ENCODE results near the gene RNF217.

GRCh38 chr6:125066964-125067363, 104.7 kb downstream of the RNF217 start:
- TF ChIP-seq TAF1 (IDR thresholded peaks at IDR 0.05; ENCODE audit: borderline replicate concordance, low read depth, low read length) (no peak), POLR2AphosphoS5 (IDR thresholded peaks at IDR 0.05; ENCODE audit: low read depth, low read length) (no peak), POLR2A (IDR thresholded peaks at IDR 0.05; ENCODE audit: low read depth, low read length) (no peak)

Data from GM12892 (cell line).